WTC11 (cell line): ENCODE measurements around the gene CSTF1.

Experiments used
- CREB1 ChIP-seq: sonication (generic); formaldehyde crosslinking; IDR thresholded peaks from 2 replicates; pipeline ENCODE4 v1.8.0; 2023; ENCODE audit warnings: mild to moderate bottlenecking, missing genetic modification reagents
- CREM ChIP-seq: sonication (generic); formaldehyde crosslinking; IDR thresholded peaks from 2 replicates; pipeline ENCODE4 v1.8.1; 2022; ENCODE audit warnings: mild to moderate bottlenecking, missing genetic modification reagents, moderate library complexity
- RELA ChIP-seq: sonication (generic); formaldehyde crosslinking; IDR thresholded peaks from 2 replicates; pipeline ENCODE4 v1.8.1; 2022; ENCODE audit warnings: missing genetic modification reagents, mild to moderate bottlenecking, borderline replicate concordance
- ZNF423 ChIP-seq: fragments of 250-450 bp; sonication (Bioruptor Pico); IDR thresholded peaks from 2 replicates; pipeline ENCODE4 v2.1.2; 2022; ENCODE audit warnings: mild to moderate bottlenecking, moderate library complexity
- TF ChIP-seq, protein P1 (sequence below): fragments of 200-600 bp; IDR thresholded peaks from 2 replicates; pipeline ENCODE4 v1.8.0; 2022; ENCODE audit warnings: antibody characterized with exemption
- TF ChIP-seq, protein P2 (sequence below): sonication (generic); formaldehyde crosslinking; IDR thresholded peaks from 2 replicates; pipeline ENCODE4 v1.8.1; 2022; ENCODE audit warnings: low read depth, missing genetic modification reagents, borderline replicate concordance
- TF ChIP-seq, protein P3 (sequence below): sonication (generic); formaldehyde crosslinking; IDR thresholded peaks from 2 replicates; pipeline ENCODE4 v1.8.1; 2022; ENCODE audit warnings: mild to moderate bottlenecking, missing genetic modification reagents, moderate library complexity, borderline replicate concordance

DNA sequence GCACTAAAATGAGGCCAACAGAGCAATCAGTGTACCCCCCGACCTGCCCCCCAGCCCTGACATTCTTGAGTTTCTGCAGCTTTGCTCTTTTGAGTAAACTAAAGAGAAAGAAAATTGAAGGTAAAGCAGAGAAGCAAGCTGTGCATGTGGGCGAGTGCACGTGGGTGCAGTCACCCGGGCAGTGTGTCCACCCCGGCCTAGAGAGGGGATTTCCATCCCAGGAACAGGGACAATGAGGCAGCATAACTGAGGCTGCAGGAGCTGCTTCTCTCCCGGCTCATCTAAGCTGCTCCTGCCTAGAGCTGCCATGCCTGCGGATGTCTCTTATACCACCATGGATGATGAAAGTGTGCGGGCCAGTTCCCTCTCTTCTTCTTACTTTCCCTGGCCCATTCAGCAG lies 36.4 kb downstream of the CSTF1 start:
- TF ChIP-seq, protein P1, sequence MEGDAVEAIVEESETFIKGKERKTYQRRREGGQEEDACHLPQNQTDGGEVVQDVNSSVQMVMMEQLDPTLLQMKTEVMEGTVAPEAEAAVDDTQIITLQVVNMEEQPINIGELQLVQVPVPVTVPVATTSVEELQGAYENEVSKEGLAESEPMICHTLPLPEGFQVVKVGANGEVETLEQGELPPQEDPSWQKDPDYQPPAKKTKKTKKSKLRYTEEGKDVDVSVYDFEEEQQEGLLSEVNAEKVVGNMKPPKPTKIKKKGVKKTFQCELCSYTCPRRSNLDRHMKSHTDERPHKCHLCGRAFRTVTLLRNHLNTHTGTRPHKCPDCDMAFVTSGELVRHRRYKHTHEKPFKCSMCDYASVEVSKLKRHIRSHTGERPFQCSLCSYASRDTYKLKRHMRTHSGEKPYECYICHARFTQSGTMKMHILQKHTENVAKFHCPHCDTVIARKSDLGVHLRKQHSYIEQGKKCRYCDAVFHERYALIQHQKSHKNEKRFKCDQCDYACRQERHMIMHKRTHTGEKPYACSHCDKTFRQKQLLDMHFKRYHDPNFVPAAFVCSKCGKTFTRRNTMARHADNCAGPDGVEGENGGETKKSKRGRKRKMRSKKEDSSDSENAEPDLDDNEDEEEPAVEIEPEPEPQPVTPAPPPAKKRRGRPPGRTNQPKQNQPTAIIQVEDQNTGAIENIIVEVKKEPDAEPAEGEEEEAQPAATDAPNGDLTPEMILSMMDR: no peak
- TF ChIP-seq RELA (CRISPR knock-in tag) (no peak), ZNF423 (no peak), CREM (CRISPR knock-in tag) (no peak), CREB1 (no peak)
- TF ChIP-seq, protein P2, sequence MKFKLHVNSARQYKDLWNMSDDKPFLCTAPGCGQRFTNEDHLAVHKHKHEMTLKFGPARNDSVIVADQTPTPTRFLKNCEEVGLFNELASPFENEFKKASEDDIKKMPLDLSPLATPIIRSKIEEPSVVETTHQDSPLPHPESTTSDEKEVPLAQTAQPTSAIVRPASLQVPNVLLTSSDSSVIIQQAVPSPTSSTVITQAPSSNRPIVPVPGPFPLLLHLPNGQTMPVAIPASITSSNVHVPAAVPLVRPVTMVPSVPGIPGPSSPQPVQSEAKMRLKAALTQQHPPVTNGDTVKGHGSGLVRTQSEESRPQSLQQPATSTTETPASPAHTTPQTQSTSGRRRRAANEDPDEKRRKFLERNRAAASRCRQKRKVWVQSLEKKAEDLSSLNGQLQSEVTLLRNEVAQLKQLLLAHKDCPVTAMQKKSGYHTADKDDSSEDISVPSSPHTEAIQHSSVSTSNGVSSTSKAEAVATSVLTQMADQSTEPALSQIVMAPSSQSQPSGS (CRISPR knock-in tag): no peak
- TF ChIP-seq, protein P3, sequence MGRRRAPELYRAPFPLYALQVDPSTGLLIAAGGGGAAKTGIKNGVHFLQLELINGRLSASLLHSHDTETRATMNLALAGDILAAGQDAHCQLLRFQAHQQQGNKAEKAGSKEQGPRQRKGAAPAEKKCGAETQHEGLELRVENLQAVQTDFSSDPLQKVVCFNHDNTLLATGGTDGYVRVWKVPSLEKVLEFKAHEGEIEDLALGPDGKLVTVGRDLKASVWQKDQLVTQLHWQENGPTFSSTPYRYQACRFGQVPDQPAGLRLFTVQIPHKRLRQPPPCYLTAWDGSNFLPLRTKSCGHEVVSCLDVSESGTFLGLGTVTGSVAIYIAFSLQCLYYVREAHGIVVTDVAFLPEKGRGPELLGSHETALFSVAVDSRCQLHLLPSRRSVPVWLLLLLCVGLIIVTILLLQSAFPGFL (CRISPR knock-in tag): no peak
